ENCODE data around the gene UBE2S. TPM values are rescaled to one million over a fixed set of nuclear protein-coding genes. Genes with fewer than 3 reads are reported as not detected.
A peak's percentile ranks its signal among the peaks of the same experiment; 100 is the strongest.
"Not testable (repeated sequence)": the region's sequence is repeated elsewhere in the genome, so short reads cannot be mapped to it uniquely, and the experiment has no call there.

The UBE2S gene
- total and polyA plus RNA-seq, 11 donors, result 10.9 to 51.8 (median 27.6) TPM

DNA sequence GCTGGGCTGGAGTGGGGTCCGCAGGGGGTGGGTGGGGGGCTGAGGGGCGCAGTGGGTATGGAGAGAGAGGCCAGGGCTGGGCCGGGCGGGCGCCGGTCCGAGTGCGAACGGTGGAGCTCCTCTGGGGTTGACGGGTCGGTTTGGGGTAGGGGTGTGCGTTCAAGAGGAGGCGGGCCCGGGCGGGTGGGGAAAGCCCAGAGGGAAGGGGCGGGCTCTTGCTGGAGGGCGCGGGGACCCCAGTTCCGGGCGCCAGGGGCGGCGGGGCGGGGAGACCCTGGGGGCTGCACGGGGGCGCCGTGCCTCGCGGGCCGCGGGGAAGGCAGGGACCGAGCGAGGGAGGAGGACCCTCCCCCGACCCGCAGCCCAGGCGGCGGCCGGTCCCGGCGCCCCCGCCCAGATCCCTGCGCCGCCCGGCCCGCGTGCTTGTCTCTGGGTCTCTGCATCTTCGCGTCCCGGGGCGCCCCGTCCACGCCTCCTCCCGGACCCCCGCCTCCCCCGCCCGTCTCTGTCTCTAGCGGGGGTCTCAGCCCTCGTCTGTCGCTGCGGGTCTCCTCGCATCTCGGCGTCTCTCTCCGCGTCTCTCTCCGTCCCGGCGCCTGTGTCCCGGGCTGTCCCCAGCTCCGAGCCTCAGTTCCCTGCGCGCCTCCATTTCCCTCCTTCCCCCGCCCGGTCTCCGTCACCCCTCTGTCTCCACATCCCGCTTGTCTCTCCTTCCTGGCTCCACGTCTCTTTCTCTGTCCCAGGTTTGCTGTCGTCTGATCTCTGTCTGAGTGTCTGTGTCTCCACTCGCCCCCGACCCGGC, 43.8 kb upstream of the UBE2S start:
- H3K27ac ChIP-seq, result no peak overlapping the region
- peaks cover 14 to 38% (median 25%) of the 10 kb centered on the region in 9 donors for H3K27me3 ChIP-seq
- H3K4me3 ChIP-seq, result peak overlapping the region in 6 of 12 donors; percentile 6 to 22 (median 11)
- H3K36me3 ChIP-seq, result peaks cover 0 to 15% (median 7%) of the 10 kb centered on the region in 9 donors
- DNase-seq (no peak), ATAC-seq (no peak)
- H3K4me1 ChIP-seq, result peaks cover 0 to 27% (median 11%) of the 10 kb centered on the region in 12 donors
- TF ChIP-seq, protein P1, sequence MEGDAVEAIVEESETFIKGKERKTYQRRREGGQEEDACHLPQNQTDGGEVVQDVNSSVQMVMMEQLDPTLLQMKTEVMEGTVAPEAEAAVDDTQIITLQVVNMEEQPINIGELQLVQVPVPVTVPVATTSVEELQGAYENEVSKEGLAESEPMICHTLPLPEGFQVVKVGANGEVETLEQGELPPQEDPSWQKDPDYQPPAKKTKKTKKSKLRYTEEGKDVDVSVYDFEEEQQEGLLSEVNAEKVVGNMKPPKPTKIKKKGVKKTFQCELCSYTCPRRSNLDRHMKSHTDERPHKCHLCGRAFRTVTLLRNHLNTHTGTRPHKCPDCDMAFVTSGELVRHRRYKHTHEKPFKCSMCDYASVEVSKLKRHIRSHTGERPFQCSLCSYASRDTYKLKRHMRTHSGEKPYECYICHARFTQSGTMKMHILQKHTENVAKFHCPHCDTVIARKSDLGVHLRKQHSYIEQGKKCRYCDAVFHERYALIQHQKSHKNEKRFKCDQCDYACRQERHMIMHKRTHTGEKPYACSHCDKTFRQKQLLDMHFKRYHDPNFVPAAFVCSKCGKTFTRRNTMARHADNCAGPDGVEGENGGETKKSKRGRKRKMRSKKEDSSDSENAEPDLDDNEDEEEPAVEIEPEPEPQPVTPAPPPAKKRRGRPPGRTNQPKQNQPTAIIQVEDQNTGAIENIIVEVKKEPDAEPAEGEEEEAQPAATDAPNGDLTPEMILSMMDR (IDR thresholded peaks at IDR 0.05), result no peak
- TF ChIP-seq POLR2A (IDR thresholded peaks at IDR 0.05), result no peak
- H3K9me3 ChIP-seq, result no peaks in the 10 kb centered on the region
- intact Hi-C loops (cut with DNase I), result loop anchor here in 1 of 10 donors (10.0 kb wide), 1 partner anchor 307 kb away; the partner anchor contains the start of gene TNNT1
- WGBS, 4 donors, result 1 to 3% (median 1%) methylated on average over 26 to 79 of the region's 80 CpGs

DNA sequence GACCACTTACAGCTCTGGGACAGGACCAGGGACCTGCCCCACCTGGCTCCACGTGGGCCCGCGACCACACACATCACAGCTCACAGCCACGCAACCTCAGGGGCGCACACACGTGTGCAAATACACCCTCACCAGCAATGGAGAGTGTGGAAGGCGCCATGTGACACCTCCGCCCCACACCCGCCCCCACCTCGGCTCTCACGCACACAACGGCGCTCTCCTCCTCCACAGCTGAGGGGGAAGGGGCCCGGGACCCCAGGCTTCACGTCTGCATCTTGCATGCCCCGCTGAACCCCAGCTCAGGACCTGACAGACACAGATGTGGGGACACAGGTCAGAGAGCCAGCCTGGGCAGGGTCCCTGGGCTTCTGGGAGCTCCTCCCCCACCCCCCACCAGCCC, 41.9 kb upstream of the UBE2S start:
- ATAC-seq, result no peak
- no peak for TF ChIP-seq POLR2A (IDR thresholded peaks at IDR 0.05)
- TF ChIP-seq, protein P1 (IDR thresholded peaks at IDR 0.05), result no peak
- Histone ChIP-seq H3K27me3 (peaks cover 24 to 51% (median 37%) of the 10 kb centered on the region in 9 donors), H3K27ac (no peak overlapping the region), H3K36me3 (no peaks in the 10 kb centered on the region), H3K4me1 (peaks cover 0 to 27% (median 11%) of the 10 kb centered on the region in 12 donors), H3K9me3 (no peaks in the 10 kb centered on the region), H3K4me3 (no peak overlapping the region)
- 32 to 43% (median 37%) methylated on average over 11 to 16 of the region's 16 CpGs for WGBS, 4 donors
- intact Hi-C loops (cut with DNase I), result no loop called here
- no peak for DNase-seq

DNA sequence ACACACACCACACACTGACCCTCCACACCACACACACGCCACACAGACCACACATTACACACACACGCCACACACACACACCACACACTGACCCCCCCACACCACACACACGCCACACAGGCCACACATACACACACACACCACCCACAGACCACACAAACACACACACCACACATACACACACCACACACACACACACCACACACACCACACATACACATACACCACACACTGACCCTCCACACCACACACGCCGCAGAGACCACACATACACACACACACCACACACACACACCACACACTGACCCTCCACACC, 40.5 kb upstream of the UBE2S start:
- H3K9me3 ChIP-seq; DNase-seq; H3K36me3 ChIP-seq; H3K27ac ChIP-seq; intact Hi-C loops (cut with DNase I); H3K4me3 ChIP-seq; ATAC-seq: not testable (repeated sequence)
- WGBS, 4 donors, result 85 to 91% (median 87%) methylated on average over 5 of the region's 5 CpGs
- Histone ChIP-seq H3K4me1 (peaks cover 0 to 26% (median 11%) of the 10 kb centered on the region in 12 donors), H3K27me3 (peaks cover 30 to 60% (median 45%) of the 10 kb centered on the region in 9 donors)

DNA sequence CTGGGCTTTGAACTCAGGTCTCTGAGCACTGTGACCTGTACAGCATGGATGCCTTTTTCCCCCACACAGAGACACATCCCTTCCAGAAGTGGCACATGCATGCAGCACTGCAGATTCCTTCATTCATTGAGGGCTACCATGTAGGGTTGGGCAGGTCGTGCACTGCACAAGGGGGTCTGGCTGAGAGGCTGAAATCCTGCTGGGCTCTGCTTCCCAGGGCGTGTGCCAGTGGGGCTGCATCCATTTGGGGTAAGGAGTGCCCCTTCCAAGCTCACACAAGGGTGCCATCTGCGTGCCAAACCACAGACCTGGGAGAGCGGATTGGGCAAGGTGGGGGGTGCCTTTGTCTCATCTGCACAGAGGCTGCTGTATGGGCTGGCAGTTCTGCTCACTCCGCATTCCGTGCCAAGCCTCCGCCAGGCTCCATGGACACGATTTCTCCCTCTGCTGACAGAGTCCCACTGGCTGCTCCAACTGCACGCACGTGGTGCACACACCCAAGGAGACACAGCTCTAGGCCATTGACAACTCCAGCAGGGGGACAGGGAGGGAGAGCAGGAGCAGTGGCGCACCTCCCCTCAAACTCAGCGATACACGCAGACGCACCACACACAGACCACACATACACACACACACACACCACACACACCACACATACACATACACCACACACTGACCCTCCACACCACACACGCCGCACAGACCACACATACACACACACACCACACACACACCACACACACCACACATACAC, 40.0 kb upstream of the UBE2S start:
- Histone ChIP-seq H3K9me3 (no peaks in the 10 kb centered on the region), H3K4me1 (peaks cover 0 to 26% (median 11%) of the 10 kb centered on the region in 12 donors), H3K36me3 (no peaks in the 10 kb centered on the region), H3K4me3 (no peak overlapping the region), H3K27me3 (peaks cover 32 to 60% (median 44%) of the 10 kb centered on the region in 9 donors), H3K27ac (no peak overlapping the region)
- DNase-seq (peak in 1 of 5 donors; percentile 60), ATAC-seq (peak in 3 of 4 donors; percentile 45 to 67 (median 53))
- intact Hi-C loops (cut with DNase I), result no loop called here
- TF ChIP-seq, protein P1 (IDR thresholded peaks at IDR 0.05), result no peak
- no peak for TF ChIP-seq POLR2A (IDR thresholded peaks at IDR 0.05)
- 23 to 34% (median 32%) methylated on average over 10 to 16 of the region's 16 CpGs for WGBS, 4 donors

Data from heart left ventricle (tissue), 16 donors.